GM18508 (cell line): ENCODE measurements around the gene UNC13A.
"Not testable (repeated sequence)": the region's sequence is repeated elsewhere in the genome, so short reads cannot be mapped to it uniquely, and the experiment has no call there.

Experiments
- ATAC-seq: cut with Tn5 transposase; IDR thresholded peaks from one replicate; pipeline ENCODE4 v1.9.1; 2021; ENCODE audit warnings: moderate number of reproducible peaks; ENCODE audit not compliant: insufficient read depth, unreplicated experiment

Gene UNC13A

DNA sequence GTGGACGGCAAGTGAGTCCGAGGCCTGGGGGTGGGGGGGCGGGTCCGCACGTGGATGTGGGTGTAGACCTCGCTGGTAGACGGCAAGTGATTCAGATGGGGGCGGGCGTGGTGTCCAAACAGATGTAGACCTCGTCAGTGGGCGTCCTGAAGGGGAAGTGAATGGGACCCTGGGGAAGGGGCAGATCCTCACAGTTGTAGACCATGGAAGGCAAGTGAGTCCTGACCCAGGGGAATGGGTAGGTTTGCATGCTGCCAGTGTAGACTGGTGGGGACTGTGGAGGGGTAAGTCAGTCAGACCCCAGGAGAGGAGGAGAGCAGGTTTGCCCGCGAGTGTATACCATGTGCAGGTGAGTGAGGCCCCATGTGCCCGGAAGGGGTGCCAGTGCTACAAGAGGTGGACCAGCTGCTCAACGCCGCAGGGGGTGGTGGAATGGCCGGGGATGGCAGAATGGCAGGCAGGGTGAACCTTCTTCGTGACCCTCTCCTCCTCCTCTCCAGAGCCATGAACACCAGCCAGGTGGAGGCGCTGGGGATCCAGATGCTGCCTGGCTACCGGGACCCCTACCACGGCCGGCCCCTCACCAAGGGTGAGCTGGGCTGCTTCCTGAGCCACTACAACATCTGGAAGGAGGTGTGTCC is 110.6 kb downstream of the UNC13A start:
- no peak for ATAC-seq

DNA sequence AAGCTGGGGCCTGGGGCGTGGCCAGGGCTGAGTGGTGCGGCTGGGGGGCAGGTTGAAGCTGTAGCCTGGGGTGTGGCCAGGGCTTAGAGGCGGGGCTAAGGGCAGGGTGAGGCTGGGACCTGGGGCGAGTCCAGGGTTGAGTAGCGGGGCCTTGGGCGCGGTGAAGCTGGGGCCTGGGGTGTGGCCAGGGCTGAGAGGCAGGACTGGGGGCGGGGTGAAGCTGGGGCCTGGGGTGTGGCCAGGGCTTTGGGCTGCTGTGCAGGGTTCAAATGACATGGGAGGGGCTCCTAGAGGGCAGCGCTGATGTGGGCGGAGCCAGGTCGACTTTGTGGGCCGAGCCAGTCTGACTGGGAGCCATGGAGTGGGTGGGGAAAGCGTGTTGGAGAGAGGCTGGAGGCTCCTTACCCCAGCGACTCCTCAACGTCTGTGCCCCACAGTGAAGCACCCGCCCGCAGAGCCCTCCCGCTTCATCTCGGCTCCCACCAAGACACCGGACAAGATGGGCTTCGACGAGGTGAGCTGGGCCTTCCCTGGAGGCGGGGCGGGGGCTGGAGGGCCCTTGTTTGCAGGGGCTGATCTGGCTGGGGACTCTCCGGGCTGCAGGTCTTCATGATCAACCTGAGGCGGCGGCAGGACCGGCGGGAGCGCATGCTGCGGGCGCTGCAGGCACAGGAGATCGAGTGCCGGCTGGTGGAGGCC is 111.2 kb downstream of the UNC13A start:
- ATAC-seq, result no peak

GRCh38 chr19:17575871-17576757 is 112.0 kb downstream of the UNC13A start:
- ATAC-seq, result no peak

DNA sequence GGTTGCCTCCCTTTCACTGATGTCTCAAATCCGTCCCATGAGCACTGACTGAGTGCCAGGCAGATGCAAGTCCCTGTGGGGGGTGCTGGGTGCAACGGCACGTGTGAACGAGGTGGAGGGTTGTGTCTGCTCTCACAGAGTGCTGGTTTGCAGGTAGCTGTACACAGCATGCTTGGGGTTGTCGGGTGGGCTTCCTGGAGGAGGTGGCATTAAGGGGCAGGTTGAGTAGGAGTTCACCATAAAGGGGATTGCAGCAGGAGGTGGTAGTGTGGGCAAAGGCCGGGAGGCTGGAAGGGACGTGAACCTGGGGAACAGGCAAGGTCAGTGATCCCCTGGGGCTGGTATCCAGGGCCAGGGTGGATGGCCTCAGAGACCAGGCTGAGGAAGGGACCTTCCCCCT is 115.5 kb downstream of the UNC13A start:
- no peak for ATAC-seq

DNA sequence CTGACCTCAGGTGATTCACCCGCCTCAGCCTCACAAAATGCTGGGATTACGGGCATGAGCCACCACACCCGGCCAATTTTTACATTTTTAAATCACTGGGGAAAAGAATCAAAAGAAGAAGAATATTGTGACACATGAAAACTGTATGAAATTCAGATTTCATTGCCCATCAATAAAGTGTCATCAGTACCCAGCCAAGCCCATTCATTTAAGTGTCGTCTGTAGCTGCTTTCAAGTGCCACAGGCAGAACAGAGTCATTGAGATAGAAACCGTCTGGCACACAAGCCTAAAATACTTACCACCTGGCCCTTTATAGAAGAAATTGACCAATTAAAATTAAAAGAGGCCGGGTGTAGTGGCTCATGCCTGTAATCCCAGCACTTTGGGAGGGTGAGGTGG is 117.4 kb downstream of the UNC13A start:
- no peak for ATAC-seq

DNA sequence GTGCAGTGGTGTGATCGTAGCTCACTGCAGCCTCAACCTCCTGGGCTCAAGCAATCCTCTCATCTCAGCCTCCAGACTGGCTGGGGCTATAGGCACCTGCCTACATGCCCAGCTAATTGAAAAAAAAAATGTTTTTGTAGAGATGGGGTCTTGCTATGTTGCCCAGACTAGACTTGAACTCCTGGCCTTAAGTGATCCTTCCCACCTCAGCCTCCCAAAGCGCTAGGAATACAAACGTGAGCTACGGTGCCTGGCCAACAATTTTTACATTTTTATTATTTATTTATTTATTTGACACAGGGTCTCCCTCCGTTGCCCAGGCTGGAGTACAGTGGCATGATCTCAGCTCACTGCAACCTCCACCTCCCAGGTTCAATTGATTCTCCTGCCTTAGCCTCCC is 117.9 kb downstream of the UNC13A start:
- not testable (repeated sequence) for ATAC-seq

DNA sequence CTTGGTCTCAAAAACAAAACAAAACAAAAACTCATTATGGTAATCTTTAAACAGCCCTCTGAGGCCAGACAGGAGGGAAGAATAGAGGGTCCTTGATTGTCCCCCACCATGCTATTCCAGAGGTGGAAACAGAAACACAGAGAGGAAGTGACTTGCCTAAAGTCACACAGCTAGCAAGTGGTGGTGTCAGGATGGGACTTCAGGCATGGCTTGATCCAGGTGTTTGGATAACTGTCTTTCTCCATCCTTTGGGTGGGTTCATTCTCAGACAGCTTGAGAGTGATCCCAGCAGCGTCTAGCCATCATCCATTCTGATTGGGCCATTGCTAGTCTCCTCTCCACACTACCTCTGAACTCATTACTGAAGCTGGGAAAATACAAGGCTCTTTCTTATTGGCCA is 120.2 kb downstream of the UNC13A start:
- ATAC-seq, result no peak

DNA sequence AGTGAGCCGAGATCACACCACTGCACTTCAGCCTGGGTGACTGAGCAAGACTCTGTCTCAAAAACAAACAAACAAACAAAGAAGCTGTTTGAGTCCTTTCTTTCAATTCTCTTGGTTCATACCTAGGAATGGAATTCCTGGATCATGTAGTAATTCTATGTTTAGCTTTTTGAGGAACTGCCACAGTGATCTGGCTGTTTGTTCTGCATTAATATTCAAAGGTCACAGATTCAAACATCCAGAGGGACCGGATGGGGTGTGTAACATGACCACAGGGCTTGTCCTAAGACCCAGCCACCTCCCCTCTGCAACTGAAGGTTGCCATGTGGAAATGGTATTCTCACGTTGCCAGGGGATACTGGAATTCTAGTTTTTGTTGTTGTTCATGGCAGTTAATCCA is 122.5 kb downstream of the UNC13A start:
- ATAC-seq, result no peak

DNA sequence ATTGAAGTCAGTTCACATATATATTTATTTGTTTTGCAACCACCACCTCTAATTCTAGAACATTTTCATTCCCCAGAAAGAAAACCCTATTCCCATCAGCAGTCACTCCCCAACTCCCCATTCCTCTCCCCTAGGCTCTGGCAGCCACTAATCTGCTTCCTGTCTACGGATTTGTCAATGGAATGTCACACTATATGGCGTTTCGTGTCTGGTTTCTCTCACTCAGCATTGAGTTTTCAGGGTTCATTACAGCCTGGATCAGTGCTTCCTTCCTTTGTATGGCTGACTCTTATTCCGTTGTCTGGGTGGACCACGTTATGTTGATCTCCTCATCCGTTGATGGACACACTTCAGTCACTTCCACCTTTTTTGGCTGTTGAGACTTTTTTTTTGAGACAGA is 123.4 kb downstream of the UNC13A start:
- ATAC-seq, result no peak

GRCh38 chr19:17562561-17562960 is 125.6 kb downstream of the UNC13A start:
- no peak for ATAC-seq

- ATAC-seq, result no peak
Observed at GRCh38 chr19:17562097-17562496, 126.1 kb downstream of the UNC13A start.

GRCh38 chr19:17560205-17560595 is 128.0 kb downstream of the UNC13A start:
- ATAC-seq, result no peak

GRCh38 chr19:17557466-17557865 is 130.7 kb downstream of the UNC13A start:
- no peak for ATAC-seq

GRCh38 chr19:17556995-17557394 is 131.2 kb downstream of the UNC13A start:
- ATAC-seq, result no peak

GRCh38 chr19:17555929-17556813 is 132.0 kb downstream of the UNC13A start:
- ATAC-seq, result no peak

- no peak for ATAC-seq
Observed at GRCh38 chr19:17555480-17555928, 132.7 kb downstream of the UNC13A start, which contains the start of gene COLGALT1. TSS of gene COLGALT1 (plus strand) at chr19:17555649. CDS start at chr19:17555714, 65 bp downstream.

- no peak for ATAC-seq
Observed at GRCh38 chr19:17554968-17555479, 133.1 kb downstream of the UNC13A start.

DNA sequence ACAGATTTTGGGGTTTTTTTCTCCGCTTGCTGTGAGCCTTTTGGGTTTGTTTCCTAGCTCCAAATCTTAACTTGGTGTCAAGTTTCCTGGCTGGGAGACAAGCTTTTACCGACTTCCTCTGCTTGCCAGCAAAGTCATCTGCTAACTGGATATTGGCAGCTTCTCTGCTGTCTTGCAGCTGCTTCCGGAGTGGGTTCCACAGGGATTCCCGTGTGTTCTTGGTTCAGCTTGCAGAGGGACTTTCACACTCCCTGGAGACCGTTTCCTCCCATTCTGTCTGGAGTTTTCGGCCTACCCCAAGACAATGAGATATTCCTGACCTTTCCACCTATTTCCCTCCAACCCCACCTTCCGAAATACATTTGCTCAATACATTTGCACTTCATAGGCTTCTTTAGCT is 134.9 kb downstream of the UNC13A start:
- ATAC-seq, result no peak

DNA sequence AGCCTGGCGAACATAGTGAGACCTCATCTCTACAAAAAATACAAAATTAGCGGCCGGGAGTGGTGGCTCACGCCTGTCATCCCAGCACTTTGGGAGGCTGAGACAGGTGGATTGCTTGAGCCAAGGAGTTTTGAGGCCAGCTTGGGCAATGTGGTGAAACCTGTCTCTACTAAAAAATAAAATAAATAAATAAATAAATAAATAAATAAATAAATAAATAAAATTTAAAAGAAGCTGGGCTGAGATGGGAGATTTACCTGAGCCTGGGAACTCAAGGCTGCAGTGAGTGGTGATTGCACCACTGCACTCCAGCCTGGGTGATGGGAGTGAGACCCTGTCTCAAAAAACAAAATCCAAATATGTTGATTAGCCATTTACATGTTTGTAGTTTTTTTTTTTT is 135.4 kb downstream of the UNC13A start:
- ATAC-seq, result not testable (repeated sequence)
